NCI-H748 treated with DMSO at 0.1 percent for 48 hours (cell line): ENCODE results near the gene DENND6B.

Source experiments
- DNase-seq: peaks from one replicate; lab custom pipeline; 2025; lab: John Stamatoyannopoulos, UW

DENND6B gene

GRCh38 chr22:50303848-50304527 lies 22.8 kb downstream of the DENND6B start:
- DNase-seq, result no peak

GRCh38 chr22:50303515-50303847 lies 23.3 kb downstream of the DENND6B start:
- no peak for DNase-seq

- no peak for DNase-seq
Measured at GRCh38 chr22:50302564-50302963, 24.2 kb downstream of the DENND6B start.

- DNase-seq, result no peak
Measured at GRCh38 chr22:50302041-50302541, 24.7 kb downstream of the DENND6B start.

- no peak for DNase-seq
Measured at GRCh38 chr22:50301581-50301991, 25.2 kb downstream of the DENND6B start.

GRCh38 chr22:50300620-50301257 lies 26.1 kb downstream of the DENND6B start:
- DNase-seq, result no peak

GRCh38 chr22:50299785-50300619 lies 26.8 kb downstream of the DENND6B start:
- no peak for DNase-seq

GRCh38 chr22:50298937-50299784 lies 27.7 kb downstream of the DENND6B start:
- no peak for DNase-seq

- no peak for DNase-seq
Measured at GRCh38 chr22:50298266-50298637, 28.6 kb downstream of the DENND6B start.

GRCh38 chr22:50297510-50298265 lies 29.1 kb downstream of the DENND6B start:
- no peak for DNase-seq

- DNase-seq, result no peak
Measured at GRCh38 chr22:50296658-50297490, 29.9 kb downstream of the DENND6B start.

GRCh38 chr22:50294319-50294656 lies 32.5 kb downstream of the DENND6B start:
- DNase-seq, result no peak

GRCh38 chr22:50293441-50294318 lies 33.1 kb downstream of the DENND6B start:
- no peak for DNase-seq

GRCh38 chr22:50292643-50293440 lies 34.0 kb downstream of the DENND6B start:
- DNase-seq, result no peak

- DNase-seq, result no peak
Measured at GRCh38 chr22:50289942-50290630, 36.7 kb downstream of the DENND6B start.

GRCh38 chr22:50289151-50289941 lies 37.5 kb downstream of the DENND6B start:
- DNase-seq, result no peak

- DNase-seq, result no peak
Measured at GRCh38 chr22:50287731-50288130, 39.1 kb downstream of the DENND6B start.
